HUDEP-2 (cell line): ENCODE measurements around the gene GPR15.
"Not testable (repeated sequence)": the region's sequence is repeated elsewhere in the genome, so short reads cannot be mapped to it uniquely, and the experiment has no call there.

Experiments
- DNase-seq, 76 experiments: peaks; one replicate each; lab custom pipeline; 2025; ENCODE audit not compliant: unreplicated experiment in 76 of 76; lab: John Stamatoyannopoulos, UW

Gene GPR15

DNA sequence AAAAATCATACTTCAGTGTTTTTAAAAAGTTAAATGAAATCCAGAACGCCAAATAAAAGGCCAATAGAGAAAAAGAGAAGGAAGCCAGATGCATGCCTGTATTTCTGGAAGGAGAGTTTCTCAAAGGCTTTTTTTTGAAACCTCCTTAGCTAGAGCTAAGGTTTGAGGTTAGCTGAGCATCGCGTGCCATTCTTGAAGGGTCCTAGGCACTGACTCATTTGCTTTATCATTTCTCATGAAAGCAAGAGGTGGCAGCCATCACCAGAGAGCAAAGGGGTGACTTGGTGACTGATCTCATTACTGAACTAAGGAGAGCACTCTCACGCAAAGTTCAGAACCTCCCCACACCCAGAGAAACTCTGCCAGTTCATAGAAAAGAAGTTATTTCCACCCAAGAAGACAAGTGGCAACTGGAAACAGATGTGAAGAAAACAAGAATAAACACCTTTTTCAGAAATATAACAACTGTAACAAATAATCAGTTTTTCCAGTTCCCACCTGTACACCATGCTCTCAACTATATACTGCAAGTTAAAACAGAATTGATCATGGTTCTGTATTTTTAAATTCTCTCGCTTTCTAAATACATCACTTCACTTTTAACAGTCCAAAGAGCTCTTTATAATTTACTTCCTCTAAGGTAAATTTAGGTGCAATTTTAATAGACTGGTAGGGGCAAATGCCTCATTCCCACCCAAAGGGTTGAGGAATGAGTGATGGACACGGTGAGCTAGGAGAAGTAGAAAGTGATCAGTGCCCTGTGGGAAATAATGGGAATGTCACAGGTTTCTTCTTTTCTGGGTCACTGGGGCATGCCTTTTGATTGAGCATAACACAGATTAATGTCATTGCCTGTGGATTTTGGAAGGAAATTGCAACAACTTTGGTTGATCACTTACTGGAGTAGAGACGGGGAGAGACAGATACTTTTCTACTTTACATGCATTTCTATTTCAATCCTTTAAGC, 24.7 kb downstream of the GPR15 start:
- no peak for DNase-seq

DNA sequence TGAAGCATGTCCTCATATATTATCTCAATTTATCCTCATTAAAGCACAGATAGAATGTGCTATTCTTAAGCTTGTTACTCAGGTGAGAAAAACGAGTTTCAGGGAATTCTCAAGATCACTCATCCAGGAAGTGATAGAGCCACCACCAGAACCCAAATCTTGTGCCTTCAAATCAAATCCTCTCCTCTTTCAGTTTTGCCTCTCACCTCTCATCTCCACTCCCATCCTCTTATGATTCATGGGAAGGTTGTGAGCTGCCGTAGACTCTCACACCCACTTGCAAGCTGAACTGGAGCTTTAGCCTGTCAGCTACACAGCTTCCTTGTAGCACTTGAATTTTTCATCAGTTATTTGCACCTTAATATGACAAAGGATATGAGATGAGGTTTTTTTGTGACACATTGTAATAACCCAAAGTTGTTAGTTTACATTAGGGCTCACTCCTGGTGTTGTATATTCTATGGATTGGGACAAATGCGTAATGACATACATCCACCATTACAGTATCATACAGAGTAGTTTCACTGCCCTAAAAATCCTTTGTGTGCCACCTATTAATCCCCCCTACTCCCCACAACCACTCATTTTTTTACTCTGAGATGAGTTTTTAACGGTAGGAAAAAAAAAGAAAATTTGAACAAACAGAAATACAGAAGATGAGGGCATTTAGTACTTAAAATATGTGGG, 25.7 kb downstream of the GPR15 start:
- no peak for DNase-seq

DNA sequence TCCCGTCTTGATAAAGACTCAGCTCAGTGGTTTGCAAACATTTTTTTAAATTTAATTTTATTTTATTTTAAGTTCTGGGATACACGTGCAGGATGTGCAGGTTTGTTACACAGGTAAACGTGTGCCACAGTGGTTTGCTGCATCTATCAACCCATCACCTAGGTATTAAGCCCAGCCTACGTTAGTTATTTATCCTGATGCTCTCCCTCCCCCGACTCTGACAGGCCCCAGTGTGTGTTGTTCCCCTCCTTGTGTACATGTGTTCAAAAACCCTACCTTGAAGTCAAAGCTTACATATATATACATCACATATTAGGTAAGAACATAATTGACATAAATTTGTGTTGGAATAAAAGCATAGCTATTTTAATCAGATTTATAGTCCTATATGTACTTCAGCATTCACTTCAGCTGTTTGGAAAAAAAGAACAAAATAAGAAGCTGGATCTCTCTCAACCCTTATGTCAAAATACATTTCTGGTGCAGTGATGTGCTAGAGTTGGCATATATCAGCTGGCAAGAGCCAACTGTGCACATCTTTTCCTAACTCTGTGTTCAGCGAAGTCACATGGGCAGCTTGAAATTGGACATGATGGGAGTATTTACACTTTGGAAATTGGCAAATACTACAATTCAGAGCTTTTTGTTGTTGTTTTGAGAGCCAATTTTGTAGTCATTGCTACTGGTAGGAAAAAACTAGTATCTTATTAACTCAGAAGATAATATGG, 26.5 kb downstream of the GPR15 start:
- DNase-seq, result no peak

DNA sequence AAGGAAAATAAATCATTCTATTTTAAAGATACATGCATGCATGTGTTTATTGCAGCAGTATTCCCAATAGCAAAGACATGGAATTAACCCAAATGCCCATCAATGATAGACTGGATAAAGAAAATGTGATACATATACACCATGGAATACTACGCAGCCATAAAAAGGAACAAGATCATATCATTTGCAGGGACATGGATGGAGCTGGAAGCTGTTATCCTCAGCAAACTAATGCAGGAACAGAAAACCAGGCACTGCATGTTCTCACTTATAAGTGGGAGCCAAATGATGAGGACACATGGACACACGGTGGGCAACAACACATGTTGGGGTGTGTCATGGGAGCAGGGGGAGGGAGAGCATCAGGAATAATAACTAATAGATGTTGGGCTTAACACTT, 28.0 kb downstream of the GPR15 start:
- not testable (repeated sequence) for DNase-seq

DNA sequence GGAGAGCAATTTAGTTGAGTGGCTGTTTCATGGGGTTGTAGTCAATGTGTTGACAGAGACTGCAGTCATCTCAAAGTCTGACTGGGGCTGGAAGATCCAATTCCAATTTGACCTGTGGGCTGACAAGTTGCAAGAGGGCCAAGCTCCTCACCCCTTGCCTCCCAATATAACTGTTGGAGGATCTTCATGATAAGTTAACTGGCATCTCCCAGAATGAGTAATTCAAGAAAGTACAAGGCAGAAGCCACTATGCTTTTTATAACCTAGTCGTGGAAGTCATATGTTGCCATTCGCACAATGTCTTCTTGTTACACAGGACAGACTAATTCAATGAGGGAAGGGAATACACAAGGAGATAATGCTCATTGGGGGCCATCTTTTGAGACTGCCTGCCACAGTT, 29.1 kb downstream of the GPR15 start:
- peak in 1 of 76 experiments; percentile 8 for DNase-seq

DNA sequence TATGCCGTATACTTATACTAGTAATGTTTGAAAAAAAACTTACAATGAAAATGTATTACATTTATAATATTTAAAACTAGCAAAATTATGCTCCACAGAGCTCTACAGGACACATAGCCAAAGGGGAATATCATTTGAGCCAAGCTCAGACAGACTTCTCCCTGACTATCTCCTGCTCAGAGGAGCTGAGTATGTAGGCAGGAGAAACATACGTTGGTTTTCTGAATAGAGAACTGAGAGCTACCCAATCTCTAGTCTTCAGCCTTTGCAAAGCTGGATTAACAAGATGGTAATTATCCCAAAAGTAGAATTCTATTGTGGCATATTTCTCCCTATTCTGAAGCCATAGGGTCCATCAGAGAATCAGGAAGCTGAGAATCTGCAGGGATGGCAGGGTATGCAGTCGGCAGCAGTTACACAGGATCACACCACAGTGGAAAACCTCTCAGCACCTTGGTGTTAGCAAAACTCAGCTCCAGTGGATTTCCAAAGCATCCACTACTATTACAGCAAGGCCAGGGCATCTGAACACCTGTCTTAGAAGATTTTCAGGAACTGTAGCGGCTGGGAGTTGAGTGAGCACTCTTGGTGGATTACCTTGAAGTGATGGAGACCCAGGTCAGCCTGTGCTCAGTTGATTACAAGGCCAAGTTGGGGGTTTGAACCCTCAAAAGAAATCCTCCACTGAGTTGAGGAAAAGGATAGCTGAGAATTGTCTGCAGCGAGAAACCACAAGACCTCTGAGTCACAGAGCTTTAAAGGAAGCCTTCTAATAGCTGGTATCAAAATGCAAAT, 30.1 kb downstream of the GPR15 start:
- no peak for DNase-seq

DNA sequence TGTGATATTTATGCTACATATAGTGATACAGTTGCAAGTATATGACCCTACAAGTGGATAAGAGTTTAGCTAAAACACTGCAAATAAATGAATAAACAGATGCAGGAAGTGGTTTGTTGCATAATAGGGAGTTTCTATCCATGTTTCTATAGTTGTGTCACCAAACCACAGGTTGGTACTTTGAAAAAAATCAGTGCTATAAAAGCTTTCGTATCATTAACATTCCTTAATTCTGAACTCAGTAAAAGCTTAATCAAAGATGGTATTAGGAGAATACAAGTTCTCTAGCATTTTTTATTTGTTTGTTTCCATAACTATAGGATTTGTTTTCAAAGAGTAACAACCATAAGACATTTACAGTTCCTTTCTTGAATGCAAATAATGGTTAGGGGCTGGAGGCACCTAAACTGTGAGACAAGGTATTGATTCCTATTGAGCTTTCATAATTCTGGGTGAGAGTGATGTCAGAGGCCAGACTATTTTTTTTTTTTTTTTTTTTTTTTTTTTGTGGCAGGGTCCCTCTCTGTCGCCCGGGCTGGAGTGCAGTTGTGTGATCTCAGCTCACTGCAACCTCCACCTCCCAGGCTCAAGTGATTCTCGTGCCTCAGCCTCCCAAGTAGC, 32.0 kb downstream of the GPR15 start:
- no peak for DNase-seq

DNA sequence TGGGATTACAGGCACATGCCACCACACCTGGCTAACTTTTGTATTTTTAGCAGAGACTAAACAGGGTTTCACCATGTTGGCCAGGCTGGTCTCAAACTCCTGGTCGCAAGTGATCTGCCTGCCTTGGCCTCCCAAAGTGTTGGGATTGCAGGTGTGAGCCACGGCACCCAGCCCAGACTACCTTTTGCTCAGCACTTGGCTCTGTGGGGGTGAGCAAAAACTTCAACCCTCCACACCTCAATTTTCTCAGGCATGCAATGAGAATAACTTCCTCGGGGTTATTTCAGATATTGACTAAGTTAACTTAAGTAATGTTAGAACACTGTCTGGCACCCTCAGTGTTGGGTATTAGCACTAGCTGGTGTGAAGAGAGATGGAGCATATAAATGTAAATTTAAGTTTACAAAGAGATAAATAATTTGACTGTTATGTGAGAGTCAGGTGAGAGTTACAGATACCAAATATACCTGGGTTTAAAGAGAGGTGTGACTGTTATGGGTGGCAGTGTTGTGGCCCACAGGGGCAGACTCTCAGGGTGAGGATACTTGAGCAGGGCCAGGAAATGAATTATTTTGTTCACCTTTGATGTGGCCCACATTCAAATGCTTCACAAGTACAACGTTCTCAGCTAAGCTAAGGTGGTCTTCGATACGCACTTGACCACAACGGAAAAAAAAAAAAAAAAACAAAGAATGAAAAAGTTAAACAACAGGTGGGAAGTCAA, 32.7 kb downstream of the GPR15 start:
- no peak for DNase-seq

DNA sequence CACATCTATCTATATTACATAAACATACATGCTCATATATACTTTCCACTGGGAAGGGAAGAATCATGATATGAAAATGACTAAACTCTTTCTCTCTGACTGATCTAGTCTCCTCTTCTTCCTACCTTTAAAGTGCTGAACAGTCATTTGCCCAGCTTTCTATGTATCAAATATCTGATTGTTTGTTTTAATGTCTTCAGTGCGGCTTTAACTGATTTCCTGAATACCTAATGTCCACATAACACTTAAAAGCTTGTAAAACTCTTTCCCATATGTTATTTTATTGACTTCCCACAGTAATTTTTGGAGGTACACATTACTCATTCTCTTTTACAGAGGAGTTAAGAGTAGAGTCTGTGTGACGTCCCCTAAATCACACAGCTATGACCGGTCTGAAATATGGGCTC, 33.5 kb downstream of the GPR15 start:
- no peak for DNase-seq

DNA sequence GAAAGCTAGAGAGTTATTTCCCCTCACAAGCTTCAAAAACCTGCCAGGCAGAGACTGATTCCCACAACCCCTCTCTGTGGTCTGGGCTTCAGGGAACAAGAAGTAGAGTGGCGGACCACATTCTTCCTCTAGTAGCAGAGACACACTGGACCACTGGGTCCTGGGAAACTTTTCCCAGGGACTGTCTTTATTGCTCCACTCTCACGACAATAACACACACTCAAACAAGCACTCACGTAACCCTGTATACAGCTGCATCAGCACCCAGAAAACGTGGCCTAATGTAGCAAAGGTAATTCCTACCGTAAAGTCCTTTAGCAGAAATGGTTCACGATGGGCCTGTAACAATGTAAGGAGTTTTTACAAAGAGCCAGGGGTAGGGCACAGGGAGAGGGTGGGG, 34.1 kb downstream of the GPR15 start:
- no peak for DNase-seq

DNA sequence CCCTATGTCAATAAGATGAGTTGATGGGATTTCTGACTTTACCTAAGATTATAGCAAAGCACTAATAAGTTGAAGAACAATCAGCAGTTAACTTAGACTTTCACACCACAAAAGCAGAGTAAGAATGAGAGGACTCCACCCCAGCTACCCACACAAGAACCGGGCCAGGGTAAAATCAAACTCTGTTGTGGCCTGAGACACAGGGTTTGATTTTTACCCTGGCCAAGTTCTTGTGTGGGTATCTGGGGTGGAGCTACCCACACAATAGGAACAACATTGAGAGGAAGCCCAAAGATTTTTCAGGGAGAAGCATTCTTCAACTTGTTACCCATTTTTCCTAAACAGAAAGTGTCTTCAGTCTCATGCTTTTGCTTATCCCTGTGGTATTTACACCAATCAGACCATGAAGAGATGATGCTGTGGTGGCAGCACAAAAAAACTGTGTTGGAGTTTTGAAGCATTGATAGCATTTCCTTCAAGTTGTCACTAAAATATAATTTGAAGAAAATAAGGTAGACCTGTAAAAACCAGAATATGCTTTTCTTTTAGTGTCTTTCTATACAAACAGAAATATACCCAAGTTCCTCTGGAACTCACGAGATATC, 36.0 kb downstream of the GPR15 start:
- no peak for DNase-seq

DNA sequence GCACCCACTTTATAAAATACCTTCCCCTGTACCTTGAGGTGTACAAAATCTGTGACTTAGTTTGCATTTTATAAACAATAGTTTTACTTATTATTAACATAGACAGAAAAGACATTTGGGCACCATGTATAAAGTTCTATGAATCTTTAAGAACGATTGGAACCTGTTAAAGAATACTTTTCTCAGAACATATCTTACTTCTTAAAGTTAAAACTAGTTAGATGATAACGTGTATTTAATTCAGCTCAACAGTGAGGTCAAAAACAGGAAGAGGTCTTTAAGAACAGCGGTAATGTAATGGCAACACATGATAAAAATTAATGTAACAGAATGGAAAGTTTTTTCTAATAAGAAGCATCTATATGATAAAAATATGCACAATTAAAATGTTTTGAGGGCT, 36.6 kb downstream of the GPR15 start:
- DNase-seq, result no peak

DNA sequence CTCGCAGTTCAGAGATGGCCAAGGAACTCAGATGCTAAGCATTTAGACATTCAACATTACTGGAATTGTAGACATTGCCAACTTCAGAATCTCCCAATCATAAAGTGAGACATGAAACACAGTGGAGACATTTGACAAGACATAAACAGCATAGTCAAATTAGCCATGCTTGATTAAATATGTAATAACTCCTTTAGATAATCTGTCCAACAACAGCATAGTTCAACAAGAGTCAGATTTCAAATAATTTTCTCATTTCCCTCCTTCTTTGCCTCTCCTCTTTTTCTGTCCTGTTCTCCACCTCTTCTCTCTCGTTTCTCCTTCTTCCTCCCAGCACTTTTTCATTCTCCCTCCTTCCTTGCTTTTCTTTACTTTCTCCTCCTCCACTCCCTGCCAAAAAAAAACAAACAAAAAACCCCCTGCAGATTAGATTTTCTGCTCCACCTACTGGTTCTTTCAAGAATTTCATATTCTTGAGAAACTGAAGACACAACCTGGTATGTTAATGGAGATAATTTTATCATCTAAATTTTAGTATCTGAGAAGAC, 41.5 kb downstream of the GPR15 start:
- peak in 11 of 76 experiments; percentile 12 to 54 (median 26) for DNase-seq

DNA sequence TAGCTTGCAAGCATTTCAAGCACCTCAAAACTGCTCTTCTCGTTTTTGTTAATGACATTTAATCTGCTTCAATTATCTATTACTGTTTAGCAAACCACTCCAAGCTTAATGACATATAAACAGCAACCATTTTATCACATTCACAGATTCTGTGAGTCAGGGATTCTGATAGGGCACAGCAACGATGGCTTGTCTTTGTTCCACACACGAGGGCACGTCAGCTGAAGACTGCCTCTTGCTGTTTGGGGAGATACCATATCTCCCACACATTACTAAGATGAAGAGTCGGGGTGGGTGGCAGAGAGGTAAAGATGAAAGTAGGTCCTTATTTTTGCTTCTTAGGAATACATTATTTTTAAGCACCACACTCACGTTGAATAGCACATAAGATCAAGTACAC, 42.4 kb downstream of the GPR15 start:
- DNase-seq, result peak in 71 of 76 experiments; percentile 2 to 82 (median 55)

DNA sequence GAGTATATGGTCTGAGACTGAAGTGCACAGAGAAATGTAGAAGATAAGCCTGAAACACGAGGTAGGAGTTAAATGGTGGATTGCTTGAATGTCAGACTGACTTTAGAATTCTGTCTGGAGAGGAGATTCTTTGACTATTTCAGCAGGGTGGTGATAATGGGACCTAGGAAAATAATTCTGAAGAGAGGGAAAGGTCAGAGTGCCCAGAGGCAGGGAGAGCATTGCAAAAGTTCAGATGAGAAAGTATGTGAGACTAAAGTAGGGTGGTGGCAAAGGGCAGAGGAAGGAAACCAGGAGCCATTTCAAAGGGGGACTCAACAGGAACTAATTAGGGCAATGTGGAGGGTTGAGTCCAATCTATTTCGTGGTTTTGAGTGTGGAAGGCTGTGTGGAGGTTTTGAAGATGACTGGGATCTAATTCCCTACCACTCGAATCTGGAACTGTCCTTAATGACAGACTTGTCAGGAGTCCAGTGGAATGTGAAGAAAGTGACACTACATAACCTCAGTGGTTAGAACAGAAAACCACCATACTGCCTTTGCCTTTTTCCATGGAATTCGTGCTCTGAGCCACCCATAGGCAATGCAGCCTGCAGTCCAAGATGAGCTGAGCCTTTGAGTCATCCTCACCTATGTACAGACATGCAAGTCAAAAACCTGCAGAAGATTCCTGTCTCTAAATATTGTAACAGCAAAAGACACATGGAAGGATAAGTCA, 45.6 kb downstream of the GPR15 start:
- no peak for DNase-seq

DNA sequence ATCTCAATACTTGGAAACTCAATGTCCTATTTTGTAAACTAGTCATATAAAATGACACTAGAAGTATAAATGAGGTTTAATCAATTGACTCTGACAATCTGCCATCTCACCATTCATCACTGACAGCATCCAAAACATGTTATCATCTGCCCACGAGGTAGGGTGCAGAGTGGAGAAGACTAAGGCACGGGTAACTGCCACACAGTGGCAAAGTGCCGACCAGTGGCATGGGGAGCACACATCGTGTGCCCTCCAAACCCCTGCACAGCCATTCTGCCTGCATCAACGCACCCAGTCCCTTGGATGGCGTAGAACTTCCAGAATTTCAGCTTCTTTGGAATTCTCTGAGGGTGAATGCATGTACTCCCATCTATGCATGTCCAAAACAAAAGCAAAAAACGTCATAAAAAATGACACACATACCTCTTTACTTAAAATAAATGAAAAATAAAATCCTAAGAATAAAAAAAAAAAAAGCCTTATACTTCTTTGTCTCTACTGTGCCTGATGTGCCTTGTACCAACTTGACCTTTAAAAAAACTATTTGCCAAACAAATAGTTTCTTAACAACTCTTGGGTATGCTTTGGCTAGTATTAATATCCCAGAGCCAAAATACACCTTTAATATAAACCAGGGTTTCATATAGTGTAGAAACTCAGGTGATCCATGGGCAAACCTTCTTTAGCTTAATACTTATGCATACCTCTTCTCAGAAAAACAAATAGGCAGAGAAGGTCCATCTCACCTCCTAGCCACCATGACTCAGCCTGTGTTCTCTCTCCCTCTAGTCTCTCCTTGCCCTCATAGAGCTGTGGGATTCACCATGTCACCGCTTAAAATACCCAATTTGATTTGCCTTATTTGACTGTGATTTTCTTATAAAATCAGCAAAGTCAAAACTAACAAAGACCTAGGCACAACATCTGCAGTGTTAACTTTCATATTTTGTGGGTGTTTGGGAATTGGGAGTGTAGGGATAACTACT, 48.9 kb downstream of the GPR15 start:
- DNase-seq, result peak in 2 of 76 experiments; percentile 8 to 10

DNA sequence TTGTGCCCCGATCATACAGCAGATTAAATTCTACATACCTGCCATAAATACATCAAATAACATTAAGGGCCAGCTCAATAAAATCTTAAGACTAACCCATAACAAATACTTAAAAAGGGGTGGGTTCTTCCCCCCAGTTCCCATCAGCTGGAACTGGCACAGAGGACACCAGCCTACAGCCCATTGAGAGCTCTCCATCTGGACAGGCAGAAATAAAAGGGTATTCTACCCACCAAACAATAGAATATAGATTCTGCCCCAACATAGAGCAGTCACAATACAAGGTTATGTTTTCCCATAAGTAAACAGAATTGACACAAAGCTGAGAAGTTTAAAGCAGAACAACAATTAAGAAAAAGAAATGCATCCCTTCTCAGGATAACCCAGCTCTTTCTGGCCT, 49.7 kb downstream of the GPR15 start:
- DNase-seq, result no peak
